Measurements from ENCODE around the gene HPSE2. TPM values are rescaled to one million over a fixed set of nuclear protein-coding genes. Genes with fewer than 3 reads are reported as not detected.

HPSE2 gene
- total and polyA plus RNA-seq, 2 experiments from 2014 or later, result 0.10 to 0.24 TPM

DNA sequence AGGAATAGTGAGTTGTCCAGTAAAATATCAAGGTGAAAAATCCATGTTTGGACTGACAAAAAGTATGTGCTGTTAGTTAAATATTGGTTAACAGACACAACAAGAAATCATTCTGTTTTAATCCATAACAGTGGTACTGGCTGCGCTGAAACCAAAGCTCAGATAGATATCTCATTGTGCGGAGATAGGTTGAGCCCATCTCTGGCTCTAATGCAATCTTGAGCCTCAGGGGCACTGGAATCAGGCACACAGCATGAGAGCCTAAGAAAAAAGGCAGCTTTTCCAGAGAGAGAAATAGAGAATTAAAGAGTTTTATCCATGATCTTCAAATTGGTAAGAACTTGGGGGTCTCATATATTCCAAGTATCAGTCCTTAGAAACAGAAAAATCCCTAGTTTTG, 373.7 kb downstream of the HPSE2 start (continued):
- TF ChIP-seq, protein P1, sequence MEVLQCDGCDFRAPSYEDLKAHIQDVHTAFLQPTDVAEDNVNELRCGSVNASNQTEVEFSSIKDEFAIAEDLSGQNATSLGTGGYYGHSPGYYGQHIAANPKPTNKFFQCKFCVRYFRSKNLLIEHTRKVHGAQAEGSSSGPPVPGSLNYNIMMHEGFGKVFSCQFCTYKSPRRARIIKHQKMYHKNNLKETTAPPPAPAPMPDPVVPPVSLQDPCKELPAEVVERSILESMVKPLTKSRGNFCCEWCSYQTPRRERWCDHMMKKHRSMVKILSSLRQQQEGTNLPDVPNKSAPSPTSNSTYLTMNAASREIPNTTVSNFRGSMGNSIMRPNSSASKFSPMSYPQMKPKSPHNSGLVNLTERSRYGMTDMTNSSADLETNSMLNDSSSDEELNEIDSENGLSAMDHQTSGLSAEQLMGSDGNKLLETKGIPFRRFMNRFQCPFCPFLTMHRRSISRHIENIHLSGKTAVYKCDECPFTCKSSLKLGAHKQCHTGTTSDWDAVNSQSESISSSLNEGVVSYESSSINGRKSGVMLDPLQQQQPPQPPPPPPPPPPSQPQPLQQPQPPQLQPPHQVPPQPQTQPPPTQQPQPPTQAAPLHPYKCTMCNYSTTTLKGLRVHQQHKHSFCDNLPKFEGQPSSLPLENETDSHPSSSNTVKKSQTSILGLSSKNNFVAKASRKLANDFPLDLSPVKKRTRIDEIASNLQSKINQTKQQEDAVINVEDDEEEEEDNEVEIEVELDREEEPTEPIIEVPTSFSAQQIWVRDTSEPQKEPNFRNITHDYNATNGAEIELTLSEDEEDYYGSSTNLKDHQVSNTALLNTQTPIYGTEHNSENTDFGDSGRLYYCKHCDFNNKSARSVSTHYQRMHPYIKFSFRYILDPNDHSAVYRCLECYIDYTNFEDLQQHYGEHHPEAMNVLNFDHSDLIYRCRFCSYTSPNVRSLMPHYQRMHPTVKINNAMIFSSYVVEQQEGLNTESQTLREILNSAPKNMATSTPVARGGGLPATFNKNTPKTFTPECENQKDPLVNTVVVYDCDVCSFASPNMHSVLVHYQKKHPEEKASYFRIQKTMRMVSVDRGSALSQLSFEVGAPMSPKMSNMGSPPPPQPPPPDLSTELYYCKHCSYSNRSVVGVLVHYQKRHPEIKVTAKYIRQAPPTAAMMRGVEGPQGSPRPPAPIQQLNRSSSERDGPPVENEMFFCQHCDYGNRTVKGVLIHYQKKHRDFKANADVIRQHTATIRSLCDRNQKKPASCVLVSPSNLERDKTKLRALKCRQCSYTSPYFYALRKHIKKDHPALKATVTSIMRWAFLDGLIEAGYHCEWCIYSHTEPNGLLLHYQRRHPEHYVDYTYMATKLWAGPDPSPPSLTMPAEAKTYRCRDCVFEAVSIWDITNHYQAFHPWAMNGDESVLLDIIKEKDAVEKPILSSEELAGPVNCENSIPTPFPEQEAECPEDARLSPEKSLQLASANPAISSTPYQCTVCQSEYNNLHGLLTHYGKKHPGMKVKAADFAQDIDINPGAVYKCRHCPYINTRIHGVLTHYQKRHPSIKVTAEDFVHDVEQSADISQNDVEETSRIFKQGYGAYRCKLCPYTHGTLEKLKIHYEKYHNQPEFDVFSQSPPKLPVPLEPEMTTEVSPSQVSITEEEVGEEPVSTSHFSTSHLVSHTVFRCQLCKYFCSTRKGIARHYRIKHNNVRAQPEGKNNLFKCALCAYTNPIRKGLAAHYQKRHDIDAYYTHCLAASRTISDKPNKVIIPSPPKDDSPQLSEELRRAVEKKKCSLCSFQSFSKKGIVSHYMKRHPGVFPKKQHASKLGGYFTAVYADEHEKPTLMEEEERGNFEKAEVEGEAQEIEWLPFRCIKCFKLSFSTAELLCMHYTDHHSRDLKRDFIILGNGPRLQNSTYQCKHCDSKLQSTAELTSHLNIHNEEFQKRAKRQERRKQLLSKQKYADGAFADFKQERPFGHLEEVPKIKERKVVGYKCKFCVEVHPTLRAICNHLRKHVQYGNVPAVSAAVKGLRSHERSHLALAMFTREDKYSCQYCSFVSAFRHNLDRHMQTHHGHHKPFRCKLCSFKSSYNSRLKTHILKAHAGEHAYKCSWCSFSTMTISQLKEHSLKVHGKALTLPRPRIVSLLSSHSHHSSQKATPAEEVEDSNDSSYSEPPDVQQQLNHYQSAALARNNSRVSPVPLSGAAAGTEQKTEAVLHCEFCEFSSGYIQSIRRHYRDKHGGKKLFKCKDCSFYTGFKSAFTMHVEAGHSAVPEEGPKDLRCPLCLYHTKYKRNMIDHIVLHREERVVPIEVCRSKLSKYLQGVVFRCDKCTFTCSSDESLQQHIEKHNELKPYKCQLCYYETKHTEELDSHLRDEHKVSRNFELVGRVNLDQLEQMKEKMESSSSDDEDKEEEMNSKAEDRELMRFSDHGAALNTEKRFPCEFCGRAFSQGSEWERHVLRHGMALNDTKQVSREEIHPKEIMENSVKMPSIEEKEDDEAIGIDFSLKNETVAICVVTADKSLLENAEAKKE (CRISPR knock-in tag; IDR thresholded peaks at IDR 0.05), result no peak
- no peak for TF ChIP-seq JUNB (IDR thresholded peaks at IDR 0.05; ENCODE audit: unreplicated experiment)
- no peak for TF ChIP-seq NANOG (IDR thresholded peaks at IDR 0.05; ENCODE audit: borderline replicate concordance)
- TF ChIP-seq CREB1 (CRISPR knock-in tag; IDR thresholded peaks at IDR 0.05; ENCODE audit: low read depth), result no peak
- TF ChIP-seq EZH2 (IDR thresholded peaks at IDR 0.05; ENCODE audit: low read depth, unreplicated experiment), result no peak
- TF ChIP-seq ZNF331 (CRISPR knock-in tag; IDR thresholded peaks at IDR 0.05; ENCODE audit: low read depth), result no peak

DNA sequence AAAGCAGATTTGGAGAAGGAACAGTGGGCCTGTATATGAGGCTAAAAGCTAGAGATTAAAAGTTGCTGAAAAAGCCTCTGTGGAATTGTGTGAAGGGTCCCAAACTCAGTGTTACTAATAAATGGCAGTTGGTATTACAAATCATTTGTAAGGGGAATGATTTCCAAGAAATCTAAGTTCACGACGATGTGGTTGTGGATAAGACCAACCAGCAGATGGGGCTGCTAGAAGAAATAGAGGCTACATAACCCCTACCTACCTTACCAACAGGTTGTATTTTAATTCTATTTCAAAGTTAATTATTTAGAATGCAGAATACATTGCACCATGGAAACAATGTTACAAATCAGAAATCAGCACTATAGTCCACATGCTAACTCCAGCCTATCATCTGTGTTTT, 377.1 kb downstream of the HPSE2 start:
- Histone ChIP-seq H3K4me2 (no peak overlapping the region), H2AFZ (no peak overlapping the region), H4K20me1 (replicated peaks; ENCODE audit: insufficient read depth) (no peaks in the 10 kb centered on the region), H3K27ac (ENCODE audit: low read depth) (no peak overlapping the region), H3K4me3 (no peak overlapping the region), H3K4me1 (ENCODE audit: insufficient read depth) (no peaks in the 10 kb centered on the region), H3K9me2 (ENCODE audit: insufficient read depth) (no peaks in the 10 kb centered on the region), H3K79me2 (replicated peaks; ENCODE audit: insufficient read depth) (no peaks in the 10 kb centered on the region), H3F3A (replicated peaks; ENCODE audit: low read depth) (no peaks in the 10 kb centered on the region), H3K27me3 (ENCODE audit: insufficient read depth) (no peaks in the 10 kb centered on the region), H3K36me3 (ENCODE audit: insufficient read depth) (no peaks in the 10 kb centered on the region)
- DNase-seq (ENCODE audit: low spot score) (peak; percentile 62), ATAC-seq (peak; percentile 62)
- Mint-ChIP-seq H3K9me3 (no peaks in the 10 kb centered on the region), H3K36me3 (ENCODE audit: low read depth) (no peaks in the 10 kb centered on the region), H3K27me3 (ENCODE audit: insufficient read depth, low read depth, poor library complexity) (peaks cover 2% of the 10 kb centered on the region), H3K4me3 (no peak overlapping the region), H3K27ac (no peak overlapping the region), H3K4me1 (peaks cover 5% of the 10 kb centered on the region; the same call in 1 of the 3 replicates)
- TF ChIP-seq, protein P2, sequence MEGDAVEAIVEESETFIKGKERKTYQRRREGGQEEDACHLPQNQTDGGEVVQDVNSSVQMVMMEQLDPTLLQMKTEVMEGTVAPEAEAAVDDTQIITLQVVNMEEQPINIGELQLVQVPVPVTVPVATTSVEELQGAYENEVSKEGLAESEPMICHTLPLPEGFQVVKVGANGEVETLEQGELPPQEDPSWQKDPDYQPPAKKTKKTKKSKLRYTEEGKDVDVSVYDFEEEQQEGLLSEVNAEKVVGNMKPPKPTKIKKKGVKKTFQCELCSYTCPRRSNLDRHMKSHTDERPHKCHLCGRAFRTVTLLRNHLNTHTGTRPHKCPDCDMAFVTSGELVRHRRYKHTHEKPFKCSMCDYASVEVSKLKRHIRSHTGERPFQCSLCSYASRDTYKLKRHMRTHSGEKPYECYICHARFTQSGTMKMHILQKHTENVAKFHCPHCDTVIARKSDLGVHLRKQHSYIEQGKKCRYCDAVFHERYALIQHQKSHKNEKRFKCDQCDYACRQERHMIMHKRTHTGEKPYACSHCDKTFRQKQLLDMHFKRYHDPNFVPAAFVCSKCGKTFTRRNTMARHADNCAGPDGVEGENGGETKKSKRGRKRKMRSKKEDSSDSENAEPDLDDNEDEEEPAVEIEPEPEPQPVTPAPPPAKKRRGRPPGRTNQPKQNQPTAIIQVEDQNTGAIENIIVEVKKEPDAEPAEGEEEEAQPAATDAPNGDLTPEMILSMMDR (conservative IDR thresholded peaks at IDR 0.05; ENCODE audit: low read depth in 2 of 2), result peak; percentile 65 to 67
- TF ChIP-seq, protein P3, sequence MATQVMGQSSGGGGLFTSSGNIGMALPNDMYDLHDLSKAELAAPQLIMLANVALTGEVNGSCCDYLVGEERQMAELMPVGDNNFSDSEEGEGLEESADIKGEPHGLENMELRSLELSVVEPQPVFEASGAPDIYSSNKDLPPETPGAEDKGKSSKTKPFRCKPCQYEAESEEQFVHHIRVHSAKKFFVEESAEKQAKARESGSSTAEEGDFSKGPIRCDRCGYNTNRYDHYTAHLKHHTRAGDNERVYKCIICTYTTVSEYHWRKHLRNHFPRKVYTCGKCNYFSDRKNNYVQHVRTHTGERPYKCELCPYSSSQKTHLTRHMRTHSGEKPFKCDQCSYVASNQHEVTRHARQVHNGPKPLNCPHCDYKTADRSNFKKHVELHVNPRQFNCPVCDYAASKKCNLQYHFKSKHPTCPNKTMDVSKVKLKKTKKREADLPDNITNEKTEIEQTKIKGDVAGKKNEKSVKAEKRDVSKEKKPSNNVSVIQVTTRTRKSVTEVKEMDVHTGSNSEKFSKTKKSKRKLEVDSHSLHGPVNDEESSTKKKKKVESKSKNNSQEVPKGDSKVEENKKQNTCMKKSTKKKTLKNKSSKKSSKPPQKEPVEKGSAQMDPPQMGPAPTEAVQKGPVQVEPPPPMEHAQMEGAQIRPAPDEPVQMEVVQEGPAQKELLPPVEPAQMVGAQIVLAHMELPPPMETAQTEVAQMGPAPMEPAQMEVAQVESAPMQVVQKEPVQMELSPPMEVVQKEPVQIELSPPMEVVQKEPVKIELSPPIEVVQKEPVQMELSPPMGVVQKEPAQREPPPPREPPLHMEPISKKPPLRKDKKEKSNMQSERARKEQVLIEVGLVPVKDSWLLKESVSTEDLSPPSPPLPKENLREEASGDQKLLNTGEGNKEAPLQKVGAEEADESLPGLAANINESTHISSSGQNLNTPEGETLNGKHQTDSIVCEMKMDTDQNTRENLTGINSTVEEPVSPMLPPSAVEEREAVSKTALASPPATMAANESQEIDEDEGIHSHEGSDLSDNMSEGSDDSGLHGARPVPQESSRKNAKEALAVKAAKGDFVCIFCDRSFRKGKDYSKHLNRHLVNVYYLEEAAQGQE (IDR thresholded peaks at IDR 0.05; ENCODE audit: unreplicated experiment), result no peak

All from GM23338 (cell line).